ENCODE data around the gene TAF1B. TPM values are rescaled to one million over a fixed set of nuclear protein-coding genes. Genes with fewer than 3 reads are reported as not detected.

The TAF1B gene
- total RNA-seq, 4 donors from 2014 or later: 6.7 to 19.3 (median 14.9) TPM

DNA sequence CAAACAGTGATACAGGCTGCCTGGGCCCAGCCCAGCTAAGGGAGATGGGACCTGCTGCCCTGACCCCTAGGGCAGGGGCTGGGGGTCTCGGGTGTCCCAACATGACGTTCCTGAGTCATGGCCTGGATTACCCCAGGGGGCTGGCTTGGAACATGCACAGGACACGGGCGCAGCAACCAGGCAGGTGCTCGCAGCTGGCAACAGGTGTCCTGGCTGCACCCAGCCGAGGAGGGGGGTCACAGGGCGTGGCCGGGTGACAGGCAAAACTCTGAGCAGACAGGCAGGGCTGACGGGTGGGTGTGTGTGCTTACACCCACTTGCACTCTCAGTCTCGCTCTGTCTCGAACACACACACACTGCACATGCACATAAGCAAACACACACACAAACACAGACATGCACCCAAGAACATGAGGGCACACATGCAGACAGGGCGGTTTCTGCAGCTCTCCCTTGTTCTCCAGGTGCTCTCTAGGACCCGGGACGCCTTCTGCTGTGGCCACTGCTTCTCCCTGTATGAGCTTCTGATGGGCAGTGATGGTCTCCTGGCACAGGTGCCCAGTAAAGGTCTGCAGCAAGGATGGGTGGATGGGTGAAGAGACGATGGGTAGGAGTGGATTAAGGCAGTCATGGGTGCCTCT lies 33.7 kb upstream of the TAF1B start:
- H3K9me3 ChIP-seq: no peaks in the 10 kb centered on the region
- no peaks in the 10 kb centered on the region for H3K36me3 ChIP-seq
- no peak for TF ChIP-seq CTCF (IDR thresholded peaks at IDR 0.05)
- no peak for TF ChIP-seq POLR2A (IDR thresholded peaks at IDR 0.05)
- WGBS, 2 donors: 58% methylated on average over 5 of the region's 15 CpGs; no CpG with 5 or more reads in 1 of the 2 donors
- H3K27me3 ChIP-seq: no peaks in the 10 kb centered on the region
- H3K4me1 ChIP-seq: peaks cover 48 to 100% (median 50%) of the 10 kb centered on the region in 3 donors
- peak overlapping the region; percentile 69 to 90 (median 88) for H3K27ac ChIP-seq
- no peak for DNase-seq
- no peak overlapping the region for H3K4me3 ChIP-seq
- intact Hi-C loops (cut with DNase I): no loop called here

- H3K4me3 ChIP-seq: no peak overlapping the region
- no peaks in the 10 kb centered on the region for H3K9me3 ChIP-seq
- H3K27me3 ChIP-seq: no peaks in the 10 kb centered on the region
- H3K4me1 ChIP-seq: peaks cover 43 to 85% (median 50%) of the 10 kb centered on the region in 3 donors
- TF ChIP-seq POLR2A (IDR thresholded peaks at IDR 0.05) (no peak), CTCF (IDR thresholded peaks at IDR 0.05) (no peak)
- no peaks in the 10 kb centered on the region for H3K36me3 ChIP-seq
- 40 to 53% methylated on average over 5 of the region's 5 CpGs for WGBS, 2 donors
- peak overlapping the region; percentile 79 to 90 (median 88) for H3K27ac ChIP-seq
- intact Hi-C loops (cut with DNase I): no loop called here
- no peak for DNase-seq
These were observed 32.1 kb upstream of the TAF1B start for GRCh38 chr2:9811216-9811615.

- no peaks in the 10 kb centered on the region for H3K9me3 ChIP-seq
- H3K27ac ChIP-seq: peak overlapping the region; percentile 79 to 90 (median 88)
- DNase-seq: no peak
- no peaks in the 10 kb centered on the region for H3K27me3 ChIP-seq
- WGBS, 2 donors: 41 to 66% methylated on average over 12 to 14 of the region's 27 CpGs
- peaks cover 43 to 79% (median 50%) of the 10 kb centered on the region in 3 donors for H3K4me1 ChIP-seq
- TF ChIP-seq POLR2A (IDR thresholded peaks at IDR 0.05) (peak in 1 of 4 donors; percentile 10), CTCF (IDR thresholded peaks at IDR 0.05) (no peak)
- H3K36me3 ChIP-seq: no peaks in the 10 kb centered on the region
- no peak overlapping the region for H3K4me3 ChIP-seq
- intact Hi-C loops (cut with DNase I): no loop called here
These were observed 31.4 kb upstream of the TAF1B start for GRCh38 chr2:9811679-9812511.

- DNase-seq: no peak
- H3K9me3 ChIP-seq: no peaks in the 10 kb centered on the region
- intact Hi-C loops (cut with DNase I): no loop called here
- 78 to 83% methylated on average over 9 to 10 of the region's 10 CpGs for WGBS, 2 donors
- no peak overlapping the region for H3K4me3 ChIP-seq
- H3K27me3 ChIP-seq: no peaks in the 10 kb centered on the region
- H3K4me1 ChIP-seq: peaks cover 43 to 68% (median 50%) of the 10 kb centered on the region in 3 donors
- TF ChIP-seq POLR2A (IDR thresholded peaks at IDR 0.05) (no peak), CTCF (IDR thresholded peaks at IDR 0.05) (no peak)
- peak overlapping the region in 3 of 4 donors; percentile 87 to 90 (median 88) for H3K27ac ChIP-seq
- H3K36me3 ChIP-seq: no peaks in the 10 kb centered on the region
These were observed 30.3 kb upstream of the TAF1B start for GRCh38 chr2:9812945-9813311.

All from esophagus squamous epithelium (tissue), 5 donors.